GM21526 (cell line): Measurements from ENCODE around the gene NT5DC2.
"Not testable (repeated sequence)": the region's sequence is repeated elsewhere in the genome, so short reads cannot be mapped to it uniquely, and the experiment has no call there.

Source experiments
- ATAC-seq: cut with Tn5 transposase; IDR thresholded peaks from one replicate; pipeline ENCODE4 v1.9.1; 2021; ENCODE audit warnings: moderate library complexity; ENCODE audit not compliant: unreplicated experiment, low FRiP score

NT5DC2 gene

GRCh38 chr3:52537726-52538421 lies 4.2 kb upstream of the NT5DC2 start:
- no peak for ATAC-seq

GRCh38 chr3:52537165-52537620 lies 3.5 kb upstream of the NT5DC2 start:
- no peak for ATAC-seq

GRCh38 chr3:52536369-52537164 lies 2.9 kb upstream of the NT5DC2 start, which contains the start of gene UQCC5:
Gene UQCC5, plus strand, starts transcription at chr3:52536605. Its CDS starts 151 bp downstream, at chr3:52536756.
- peak; percentile 78 for ATAC-seq

GRCh38 chr3:52536112-52536368 lies 2.4 kb upstream of the NT5DC2 start:
- no peak for ATAC-seq

- ATAC-seq = no peak
Measured at GRCh38 chr3:52535411-52536111, 1.9 kb upstream of the NT5DC2 start.

GRCh38 chr3:52534281-52535183 lies 875 bp upstream of the NT5DC2 start:
- no peak for ATAC-seq

GRCh38 chr3:52532838-52533622 lies 627 bp downstream of the NT5DC2 start:
- no peak for ATAC-seq

- no peak for ATAC-seq
Measured at GRCh38 chr3:52532517-52532837, 1.2 kb downstream of the NT5DC2 start.

GRCh38 chr3:52531860-52532516 lies 1.7 kb downstream of the NT5DC2 start:
- no peak for ATAC-seq

- ATAC-seq = no peak
Measured at GRCh38 chr3:52530918-52531826, 2.5 kb downstream of the NT5DC2 start.

GRCh38 chr3:52529376-52530333 lies 4.0 kb downstream of the NT5DC2 start:
- ATAC-seq = no peak

- no peak for ATAC-seq
Measured at GRCh38 chr3:52528586-52529375, 4.9 kb downstream of the NT5DC2 start.

GRCh38 chr3:52527732-52528585 lies 5.7 kb downstream of the NT5DC2 start:
- ATAC-seq = no peak

- no peak for ATAC-seq
Measured at GRCh38 chr3:52527039-52527731, 6.5 kb downstream of the NT5DC2 start.

GRCh38 chr3:52526671-52527038 lies 7.0 kb downstream of the NT5DC2 start:
- ATAC-seq = not testable (repeated sequence)
